Measurements from ENCODE around the gene MATN4. TPM values are rescaled to one million over a fixed set of nuclear protein-coding genes. Genes with fewer than 3 reads are reported as not detected.
A peak's percentile ranks its signal among the peaks of the same experiment; 100 is the strongest.

The MATN4 gene
- polyA plus RNA-seq, 6 donors from 2014 or later, result not detected

GRCh38 chr20:45316150-45317080 lies 8.3 kb upstream of the MATN4 start:
- ATAC-seq (ENCODE audit: low read depth in 2 of 2), result no peak
- DNase-seq, result no peak
- Mint-ChIP-seq H3K4me1 (peaks cover 31 to 58% (median 54%) of the 10 kb centered on the region in 3 donors), H3K27me3 (peaks cover 32 to 56% (median 56%) of the 10 kb centered on the region in 3 donors), H3K27ac (peak overlapping the region in 1 of 6 donors; percentile 51), H3K9me3 (peaks cover 0 to 5% (median 3%) of the 10 kb centered on the region in 7 donors), H3K36me3 (no peaks in the 10 kb centered on the region), H3K4me3 (peak overlapping the region in 2 of 8 donors; percentile 8 to 32)

GRCh38 chr20:45315672-45316071 lies 7.6 kb upstream of the MATN4 start:
- DNase-seq, result no peak
- peak overlapping the region in 2 of 8 donors; percentile 6 to 28 for H3K4me3 Mint-ChIP-seq
- no peaks in the 10 kb centered on the region for H3K9me3 Mint-ChIP-seq
- H3K36me3 Mint-ChIP-seq, result no peaks in the 10 kb centered on the region
- H3K4me1 Mint-ChIP-seq, result peaks cover 29 to 58% (median 52%) of the 10 kb centered on the region in 3 donors
- no peak overlapping the region for H3K27ac Mint-ChIP-seq
- peaks cover 40 to 64% (median 63%) of the 10 kb centered on the region in 3 donors for H3K27me3 Mint-ChIP-seq
- ATAC-seq (ENCODE audit: low read depth in 2 of 2), result no peak

GRCh38 chr20:45313943-45314342 lies 5.8 kb upstream of the MATN4 start:
- Mint-ChIP-seq H3K9me3 (no peaks in the 10 kb centered on the region), H3K27me3 (peaks cover 46 to 81% (median 80%) of the 10 kb centered on the region in 3 donors), H3K36me3 (no peaks in the 10 kb centered on the region), H3K4me1 (peaks cover 22 to 46% (median 43%) of the 10 kb centered on the region in 3 donors), H3K4me3 (no peak overlapping the region), H3K27ac (no peak overlapping the region)
- no peak for ATAC-seq (ENCODE audit: low read depth in 2 of 2)
- DNase-seq, result no peak

GRCh38 chr20:45313065-45313695 lies 5.1 kb upstream of the MATN4 start:
- DNase-seq (no peak), ATAC-seq (ENCODE audit: low read depth in 2 of 2) (no peak)
- H3K36me3 Mint-ChIP-seq, result no peaks in the 10 kb centered on the region
- peaks cover 46 to 89% (median 84%) of the 10 kb centered on the region in 3 donors for H3K27me3 Mint-ChIP-seq
- H3K4me3 Mint-ChIP-seq, result no peak overlapping the region
- no peak overlapping the region for H3K27ac Mint-ChIP-seq
- H3K4me1 Mint-ChIP-seq, result peaks cover 16 to 38% (median 35%) of the 10 kb centered on the region in 3 donors
- no peaks in the 10 kb centered on the region for H3K9me3 Mint-ChIP-seq

- Mint-ChIP-seq H3K4me3 (no peak overlapping the region), H3K4me1 (peaks cover 18 to 29% (median 27%) of the 10 kb centered on the region in 3 donors), H3K27ac (peak overlapping the region in 1 of 6 donors; percentile 89), H3K27me3 (peaks cover 45 to 96% (median 89%) of the 10 kb centered on the region in 3 donors), H3K36me3 (no peaks in the 10 kb centered on the region), H3K9me3 (no peaks in the 10 kb centered on the region)
- DNase-seq (no peak), ATAC-seq (ENCODE audit: low read depth in 2 of 2) (no peak)
Observed at GRCh38 chr20:45312241-45312640, 4.1 kb upstream of the MATN4 start.

- Mint-ChIP-seq H3K27me3 (peaks cover 40 to 94% (median 89%) of the 10 kb centered on the region in 3 donors), H3K9me3 (no peaks in the 10 kb centered on the region), H3K27ac (no peak overlapping the region), H3K36me3 (no peaks in the 10 kb centered on the region), H3K4me3 (peak overlapping the region in 1 of 8 donors; percentile 16), H3K4me1 (peaks cover 14 to 28% (median 24%) of the 10 kb centered on the region in 3 donors)
- DNase-seq (peak; percentile 58), ATAC-seq (ENCODE audit: low read depth in 2 of 2) (peak; percentile 82 to 86)
Observed at GRCh38 chr20:45311589-45312211, 3.6 kb upstream of the MATN4 start.

GRCh38 chr20:45309075-45309474 lies 976 bp upstream of the MATN4 start:
- H3K27ac Mint-ChIP-seq, result no peak overlapping the region
- DNase-seq (no peak), ATAC-seq (ENCODE audit: low read depth in 2 of 2) (no peak)
- no peak overlapping the region for H3K4me3 Mint-ChIP-seq
- peaks cover 11 to 18% (median 14%) of the 10 kb centered on the region in 3 donors for H3K4me1 Mint-ChIP-seq
- no peaks in the 10 kb centered on the region for H3K9me3 Mint-ChIP-seq
- no peaks in the 10 kb centered on the region for H3K36me3 Mint-ChIP-seq
- peaks cover 44 to 84% (median 84%) of the 10 kb centered on the region in 3 donors for H3K27me3 Mint-ChIP-seq

- DNase-seq (no peak), ATAC-seq (ENCODE audit: low read depth in 2 of 2) (no peak)
- H3K36me3 Mint-ChIP-seq, result no peaks in the 10 kb centered on the region
- H3K27ac Mint-ChIP-seq, result no peak overlapping the region
- no peak overlapping the region for H3K4me3 Mint-ChIP-seq
- peaks cover 0 to 2% (median 0%) of the 10 kb centered on the region in 7 donors for H3K9me3 Mint-ChIP-seq
- H3K4me1 Mint-ChIP-seq, result peaks cover 11 to 18% (median 14%) of the 10 kb centered on the region in 3 donors
- peaks cover 49 to 87% (median 87%) of the 10 kb centered on the region in 3 donors for H3K27me3 Mint-ChIP-seq
Observed at GRCh38 chr20:45307076-45307640, 941 bp downstream of the MATN4 start.

- Mint-ChIP-seq H3K4me1 (peaks cover 7 to 15% (median 11%) of the 10 kb centered on the region in 3 donors), H3K9me3 (peaks cover 0 to 2% (median 0%) of the 10 kb centered on the region in 7 donors), H3K4me3 (no peak within 1 kb of the TSS), H3K27ac (no peak within 1 kb of the TSS), H3K36me3 (no peaks in the 10 kb centered on the region), H3K27me3 (peaks cover 51 to 87% (median 87%) of the 10 kb centered on the region in 3 donors)
- ATAC-seq (ENCODE audit: low read depth in 2 of 2) (peak; percentile 53 to 54), DNase-seq (peak; percentile 44)
Observed at GRCh38 chr20:45306431-45306982, 1.6 kb downstream of the MATN4 start, which contains the start of gene RBPJL. Gene RBPJL (plus strand): TSS chr20:45306840. CDS start chr20:45306923, 83 bp downstream.

- peaks cover 0 to 6% (median 5%) of the 10 kb centered on the region in 3 donors for H3K4me1 Mint-ChIP-seq
- peaks cover 41 to 82% (median 80%) of the 10 kb centered on the region in 3 donors for H3K27me3 Mint-ChIP-seq
- no peak for ATAC-seq (ENCODE audit: low read depth in 2 of 2)
- no peak overlapping the region for H3K4me3 Mint-ChIP-seq
- no peaks in the 10 kb centered on the region for H3K36me3 Mint-ChIP-seq
- H3K27ac Mint-ChIP-seq, result no peak overlapping the region
- no peak for DNase-seq
- peaks cover 0 to 2% (median 0%) of the 10 kb centered on the region in 7 donors for H3K9me3 Mint-ChIP-seq
Observed at GRCh38 chr20:45305262-45305661, 2.8 kb downstream of the MATN4 start.

GRCh38 chr20:45304464-45304999 lies 3.6 kb downstream of the MATN4 start:
- no peak for ATAC-seq (ENCODE audit: low read depth in 2 of 2)
- H3K36me3 Mint-ChIP-seq, result no peaks in the 10 kb centered on the region
- peaks cover 0 to 6% (median 5%) of the 10 kb centered on the region in 3 donors for H3K4me1 Mint-ChIP-seq
- peaks cover 39 to 82% (median 80%) of the 10 kb centered on the region in 3 donors for H3K27me3 Mint-ChIP-seq
- no peak overlapping the region for H3K27ac Mint-ChIP-seq
- no peak overlapping the region for H3K4me3 Mint-ChIP-seq
- H3K9me3 Mint-ChIP-seq, result peaks cover 0 to 2% (median 0%) of the 10 kb centered on the region in 7 donors
- no peak for DNase-seq
